Measurements from ENCODE around the gene HMOX2. TPM values are rescaled to one million over a fixed set of nuclear protein-coding genes. Genes with fewer than 3 reads are reported as not detected.

Gene HMOX2
- total RNA-seq, 1 experiment from 2014 or later, result 42.6 TPM

- TF ChIP-seq FOXP4 (CRISPR knock-in tag; IDR thresholded peaks at IDR 0.05) (no peak), MAX (CRISPR knock-in tag; IDR thresholded peaks at IDR 0.05) (peak; percentile 50; the same call in 1 of the 2 replicates), ZNF219 (CRISPR knock-in tag; IDR thresholded peaks at IDR 0.05; ENCODE audit: borderline replicate concordance) (no peak), USF1 (CRISPR knock-in tag; IDR thresholded peaks at IDR 0.05) (0 out of 2 replicates have a peak, but pooled peaks have one; percentile 37), ATF2 (CRISPR knock-in tag; IDR thresholded peaks at IDR 0.05; ENCODE audit: borderline replicate concordance, low read depth) (no peak), CBFB (CRISPR knock-in tag; IDR thresholded peaks at IDR 0.05; ENCODE audit: low read depth) (no peak)
Observed at GRCh38 chr16:4537376-4538343, 61.5 kb downstream of the HMOX2 start (continued).

GRCh38 chr16:4538350-4539235 is 62.4 kb downstream of the HMOX2 start, which contains the start of gene CDIP1:
CDIP1 (minus strand) TSS chr16:4538773; CDS start chr16:4514130, 24,643 bp downstream.
- Mint-ChIP-seq H3K27ac (0 out of 2 replicates have a peak within 1 kb of the TSS, but pooled peaks have one; percentile 65), H3K36me3 (peaks cover 29% of the 10 kb centered on the region), H3K27me3 (ENCODE audit: low read depth) (peaks cover 32% of the 10 kb centered on the region), H3K9me3 (peaks cover 14% of the 10 kb centered on the region), H3K4me3 (peak within 1 kb of the TSS; percentile 80), H3K4me1 (peaks cover 30% of the 10 kb centered on the region)
- ATAC-seq, result peak; percentile 90
- POLR2A ChIA-PET, result interaction anchor here (0.6 to 2.0 kb wide), 12 partner anchors 9 to 1511 kb away, joined by 3 to 15 read pairs (median 4); partner anchors contain the start of gene MGRN1
- DNase-seq (ENCODE audit: low spot score), result peak; percentile 95
- CTCF ChIA-PET, result interaction anchor here (0.6 to 4.0 kb wide), 15 partner anchors 9 to 196 kb away, joined by 3 to 23 read pairs (median 4); partner anchors contain the start of genes ANKS3, DNAAF8, HMOX2 and MGRN1
- no peak for TF ChIP-seq NFATC4 (CRISPR knock-in tag; IDR thresholded peaks at IDR 0.05)
- peak; percentile 91 for TF ChIP-seq ESRRA (CRISPR knock-in tag; IDR thresholded peaks at IDR 0.05; ENCODE audit: borderline replicate concordance)
- no peak for TF ChIP-seq JAZF1 (CRISPR knock-in tag; IDR thresholded peaks at IDR 0.05)
- peak; percentile 98 for TF ChIP-seq FOXK1 (CRISPR knock-in tag; IDR thresholded peaks at IDR 0.05)
- TF ChIP-seq CREB1 (CRISPR knock-in tag; IDR thresholded peaks at IDR 0.05), result peak; percentile 99
- peak; percentile 95 for TF ChIP-seq TCF7 (CRISPR knock-in tag; IDR thresholded peaks at IDR 0.05; ENCODE audit: low read depth)
- peak; percentile 91 for TF ChIP-seq IRF2 (CRISPR knock-in tag; IDR thresholded peaks at IDR 0.05; ENCODE audit: borderline replicate concordance, low read depth)
- TF ChIP-seq NR3C1 (CRISPR knock-in tag; conservative IDR thresholded peaks at IDR 0.05; ENCODE audit: low read depth), result peak; percentile 85
- peak; percentile 87; the same call in 1 of the 2 replicates for TF ChIP-seq MLX (CRISPR knock-in tag; IDR thresholded peaks at IDR 0.05)
- peak; percentile 96 for TF ChIP-seq ZNF138 (CRISPR knock-in tag; conservative IDR thresholded peaks at IDR 0.05)
- peak; percentile 98 for TF ChIP-seq IRF1 (CRISPR knock-in tag; IDR thresholded peaks at IDR 0.05)
- no peak for TF ChIP-seq HMGA2 (CRISPR knock-in tag; IDR thresholded peaks at IDR 0.05)
- peak; percentile 99 for TF ChIP-seq SMAD3 (CRISPR knock-in tag; IDR thresholded peaks at IDR 0.05; ENCODE audit: borderline replicate concordance)
- TF ChIP-seq ETV6 (CRISPR knock-in tag; IDR thresholded peaks at IDR 0.05), result peak; percentile 99
- peak; percentile 99 for TF ChIP-seq ZNF232 (CRISPR knock-in tag; IDR thresholded peaks at IDR 0.05)
- no peak for TF ChIP-seq AR (CRISPR knock-in tag; IDR thresholded peaks at IDR 0.05)
- TF ChIP-seq USF2 (CRISPR knock-in tag; IDR thresholded peaks at IDR 0.05), result peak; percentile 100

All from WTC11 (cell line).